Spleen (tissue), 11 donors: Measurements from ENCODE around the gene PPP2R2B. TPM values are rescaled to one million over a fixed set of nuclear protein-coding genes. Genes with fewer than 3 reads are reported as not detected.

Experiments
- DNase-seq: peaks from one replicate; pipeline ENCODE4 v3.0.0-alpha.2; 2020
- H3K27ac ChIP-seq, 8 donors: fragments of 200-600 bp; sonication (generic) in 7 of 8; 1 replicate in 4 of 8; 2 replicates in 4 of 8; pipeline versions ENCODE4 v1.5.0 to v1.8.0; 2016 to 2021; ENCODE audit warnings: inconsistent platforms in 4 of 8, mild to moderate bottlenecking in 4 of 8, moderate library complexity in 1 of 8
- H3K27me3 ChIP-seq, 7 donors: fragments of 200-600 bp; sonication (generic) in 6 of 7; replicated peaks in 1 of 7; 1 replicate in 4 of 7; 2 replicates in 3 of 7; pipeline versions ENCODE4 v1.5.0 to v1.8.0; 2016 to 2021; ENCODE audit warnings: inconsistent platforms in 3 of 7, mild to moderate bottlenecking in 1 of 7
- H3K36me3 ChIP-seq, 6 donors: fragments of 200-600 bp; sonication (generic) in 5 of 6; 1 replicate in 4 of 6; 2 replicates in 2 of 6; pipeline versions ENCODE4 v1.5.0 to v1.8.0; 2016 to 2021; ENCODE audit warnings: inconsistent platforms in 2 of 6
- H3K4me1 ChIP-seq, 6 donors: fragments of 200-600 bp; sonication (generic) in 5 of 6; 1 replicate in 3 of 6; 2 replicates in 3 of 6; pipeline versions ENCODE4 v1.5.0 to v1.8.0; 2016 to 2021; ENCODE audit warnings: inconsistent platforms in 3 of 6
- H3K4me3 ChIP-seq, 8 donors: fragments of 200-600 bp; sonication (generic) in 7 of 8; 1 replicate in 4 of 8; 2 replicates in 4 of 8; pipeline versions ENCODE4 v1.5.0 to v1.8.0; 2016 to 2021; ENCODE audit warnings: inconsistent platforms in 4 of 8, mild to moderate bottlenecking in 4 of 8, moderate library complexity in 2 of 8
- H3K9me3 ChIP-seq, 8 donors: fragments of 200-600 bp; sonication (generic) in 7 of 8; 1 replicate in 4 of 8; 2 replicates in 4 of 8; pipeline versions ENCODE4 v1.5.0 to v1.8.0; 2016 to 2021; ENCODE audit warnings: inconsistent platforms in 4 of 8
- POLR2A ChIP-seq, 3 donors: fragments of 450-650 bp; IDR thresholded peaks; one replicate each; pipeline ENCODE4 v1.5.1; 2017; ENCODE audit warnings: antibody characterized with exemption in 3 of 3, mild to moderate bottlenecking in 1 of 3
- POLR2AphosphoS5 ChIP-seq, 3 donors: sonication (generic); formaldehyde crosslinking; IDR thresholded peaks; one replicate each; pipeline ENCODE4 v1.5.1; 2017; ENCODE audit warnings: antibody characterized with exemption in 3 of 3
- WGBS, 5 donors: extraction: QIAGEN DNeasy Blood & Tissue Kit in 3 of 5; methylation state at CpG; one replicate each; pipeline versions ENCODE4 v1.1.5 to v1.1.7; 2013 to 2018; 5-methylcytosine and 5-hydroxymethylcytosine counted together
- intact Hi-C: fragments of 100-400 bp; cut with DNase I; formaldehyde crosslinking; loops from one replicate; pipeline ENCODE4 v1.15.0; 2023; ENCODE audit warnings: low total_unique reads
- polyA plus RNA-seq, 3 donors: library from polyadenylated mRNA; stranded (reverse); fragments of 200-250 nt; gene quantifications; one replicate each; pipeline ENCODE4 v1.2.1, GENCODE V29; 2013
- total RNA-seq, 7 donors: library from RNA; depleted of rRNA in 3 of 7; stranded (reverse); fragments of >200 nt in 3 of 7; fragmentation: NEBNext Ultra II Directional in 4 of 7; extraction: Animal tissue kit (Norgen Biotek cat#: 25700) in 4 of 7; gene quantifications; one replicate each; pipeline versions ENCODE4 v1.1.0 to v1.2.1, GENCODE V29; 2016 to 2021
- TF ChIP-seq, protein P1 (sequence below), 11 experiments: fragments of 200-600 bp in 7 of 11; fragments of 450-650 bp in 4 of 11; sonication (generic) in 4 of 11; IDR thresholded peaks in 8 of 11; conservative IDR thresholded peaks in 3 of 11; 1 replicate in 7 of 11; 2 replicates in 4 of 11; pipeline versions ENCODE4 v1.4.0 to v1.8.0; 2016 to 2021; ENCODE audit warnings: antibody characterized with exemption in 11 of 11, inconsistent platforms in 4 of 11, mild to moderate bottlenecking in 1 of 11
- donor health status: healthy with polysubstance abuse.
- donor health status: DM: no; HTN: no; CAD: no; lungs with moderate emphysema.
- donor health status: DM: no; HTN: no; CAD: no.
- donor health status: Bipolar disorder and iron deficiency.
- donor health status: healthy.
- donor health status: DM: no; HTN: no; CAD: no.
- donor health status: DM: yes; HTN: yes; CAD: no.

The PPP2R2B gene
- total and polyA plus RNA-seq, 10 donors: 0.17 to 9.3 (median 4.1) TPM

DNA sequence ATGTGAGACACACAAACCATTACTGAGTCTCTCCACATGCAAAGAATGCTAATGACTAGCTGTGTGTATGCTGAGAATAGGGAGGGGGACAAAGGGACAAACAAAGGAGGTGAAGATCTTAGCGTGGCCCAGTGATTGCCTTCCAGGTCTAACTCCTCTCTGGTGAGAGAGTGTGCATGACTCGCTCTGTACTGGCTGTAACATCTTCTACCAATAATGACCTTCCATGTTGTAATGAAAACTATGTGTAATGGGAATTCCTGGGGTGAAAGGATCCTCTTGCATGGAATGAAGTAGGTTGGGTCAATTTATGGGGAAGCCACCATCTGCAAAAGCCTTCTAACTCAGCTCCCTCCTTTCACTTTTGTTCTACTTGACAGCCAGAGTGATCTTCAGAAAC is 338.1 kb downstream of the PPP2R2B start:
- WGBS, 5 donors: 77 to 96% (median 88%) methylated on average over 2 of the region's 2 CpGs
- DNase-seq: no peak
- Histone ChIP-seq H3K9me3 (no peaks in the 10 kb centered on the region), H3K27me3 (no peaks in the 10 kb centered on the region), H3K4me1 (no peaks in the 10 kb centered on the region), H3K36me3 (no peaks in the 10 kb centered on the region), H3K27ac (no peak overlapping the region), H3K4me3 (no peak overlapping the region)
- intact Hi-C loops: no loop called here
- TF ChIP-seq POLR2A (IDR thresholded peaks at IDR 0.05): no peak
- TF ChIP-seq, protein P1, sequence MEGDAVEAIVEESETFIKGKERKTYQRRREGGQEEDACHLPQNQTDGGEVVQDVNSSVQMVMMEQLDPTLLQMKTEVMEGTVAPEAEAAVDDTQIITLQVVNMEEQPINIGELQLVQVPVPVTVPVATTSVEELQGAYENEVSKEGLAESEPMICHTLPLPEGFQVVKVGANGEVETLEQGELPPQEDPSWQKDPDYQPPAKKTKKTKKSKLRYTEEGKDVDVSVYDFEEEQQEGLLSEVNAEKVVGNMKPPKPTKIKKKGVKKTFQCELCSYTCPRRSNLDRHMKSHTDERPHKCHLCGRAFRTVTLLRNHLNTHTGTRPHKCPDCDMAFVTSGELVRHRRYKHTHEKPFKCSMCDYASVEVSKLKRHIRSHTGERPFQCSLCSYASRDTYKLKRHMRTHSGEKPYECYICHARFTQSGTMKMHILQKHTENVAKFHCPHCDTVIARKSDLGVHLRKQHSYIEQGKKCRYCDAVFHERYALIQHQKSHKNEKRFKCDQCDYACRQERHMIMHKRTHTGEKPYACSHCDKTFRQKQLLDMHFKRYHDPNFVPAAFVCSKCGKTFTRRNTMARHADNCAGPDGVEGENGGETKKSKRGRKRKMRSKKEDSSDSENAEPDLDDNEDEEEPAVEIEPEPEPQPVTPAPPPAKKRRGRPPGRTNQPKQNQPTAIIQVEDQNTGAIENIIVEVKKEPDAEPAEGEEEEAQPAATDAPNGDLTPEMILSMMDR (IDR thresholded peaks at IDR 0.05 in 8 of 11, conservative IDR thresholded peaks at IDR 0.05 in 3 of 11): no peak
- TF ChIP-seq POLR2AphosphoS5 (IDR thresholded peaks at IDR 0.05): no peak

DNA sequence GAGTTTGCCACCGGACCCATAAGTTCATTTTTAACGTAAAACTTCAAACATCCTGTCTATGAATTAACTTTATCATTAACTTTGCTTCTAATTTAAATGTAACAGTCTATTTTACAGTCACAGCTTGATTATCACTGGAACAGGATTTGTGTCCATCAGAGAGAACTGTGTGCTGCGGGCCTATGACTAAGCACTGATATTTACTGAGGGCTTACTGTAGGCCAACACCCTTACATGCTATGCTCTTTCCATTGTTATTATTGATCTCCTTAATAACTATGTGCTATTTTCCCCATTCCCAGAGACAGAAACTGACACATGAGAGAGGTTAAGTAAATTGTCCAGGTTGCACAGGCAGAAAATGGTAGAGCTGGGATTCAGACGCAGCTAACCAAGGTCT is 338.6 kb downstream of the PPP2R2B start:
- Histone ChIP-seq H3K27me3 (no peaks in the 10 kb centered on the region), H3K4me3 (no peak overlapping the region), H3K9me3 (no peaks in the 10 kb centered on the region), H3K4me1 (no peaks in the 10 kb centered on the region), H3K36me3 (no peaks in the 10 kb centered on the region), H3K27ac (no peak overlapping the region)
- no peak for DNase-seq
- TF ChIP-seq, protein P1 (IDR thresholded peaks at IDR 0.05 in 8 of 11, conservative IDR thresholded peaks at IDR 0.05 in 3 of 11): no peak
- no peak for TF ChIP-seq POLR2A (IDR thresholded peaks at IDR 0.05)
- no peak for TF ChIP-seq POLR2AphosphoS5 (IDR thresholded peaks at IDR 0.05)
- WGBS, 5 donors: 90 to 96% (median 91%) methylated on average over 4 of the region's 4 CpGs
- intact Hi-C loops: no loop called here

DNA sequence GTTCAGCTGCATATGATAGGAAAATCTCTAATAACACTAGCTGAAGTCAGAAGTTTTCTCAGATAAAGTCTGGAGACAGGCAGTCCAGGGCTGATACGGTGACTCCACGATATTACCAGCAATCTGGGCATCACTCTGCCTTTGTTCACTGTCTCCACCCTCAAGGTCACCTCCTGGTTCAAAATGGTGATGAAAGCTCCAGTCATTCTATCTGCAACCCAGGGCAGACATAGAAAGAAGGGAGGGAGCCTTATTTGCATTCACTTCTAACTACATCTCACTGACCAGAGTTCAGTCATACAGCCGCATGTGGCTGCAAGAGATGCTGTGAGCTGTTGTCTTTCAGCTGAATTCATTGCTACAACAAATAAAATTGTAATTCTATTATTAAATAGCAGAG is 340.1 kb downstream of the PPP2R2B start:
- Histone ChIP-seq H3K9me3 (no peaks in the 10 kb centered on the region), H3K4me3 (no peak overlapping the region), H3K27me3 (no peaks in the 10 kb centered on the region), H3K36me3 (no peaks in the 10 kb centered on the region), H3K4me1 (no peaks in the 10 kb centered on the region), H3K27ac (no peak overlapping the region)
- intact Hi-C loops: no loop called here
- DNase-seq: no peak
- 81 to 95% (median 93%) methylated on average over 3 of the region's 3 CpGs for WGBS, 5 donors
- TF ChIP-seq POLR2AphosphoS5 (IDR thresholded peaks at IDR 0.05) (no peak), POLR2A (IDR thresholded peaks at IDR 0.05) (no peak)
- TF ChIP-seq, protein P1 (IDR thresholded peaks at IDR 0.05 in 8 of 11, conservative IDR thresholded peaks at IDR 0.05 in 3 of 11): no peak

DNA sequence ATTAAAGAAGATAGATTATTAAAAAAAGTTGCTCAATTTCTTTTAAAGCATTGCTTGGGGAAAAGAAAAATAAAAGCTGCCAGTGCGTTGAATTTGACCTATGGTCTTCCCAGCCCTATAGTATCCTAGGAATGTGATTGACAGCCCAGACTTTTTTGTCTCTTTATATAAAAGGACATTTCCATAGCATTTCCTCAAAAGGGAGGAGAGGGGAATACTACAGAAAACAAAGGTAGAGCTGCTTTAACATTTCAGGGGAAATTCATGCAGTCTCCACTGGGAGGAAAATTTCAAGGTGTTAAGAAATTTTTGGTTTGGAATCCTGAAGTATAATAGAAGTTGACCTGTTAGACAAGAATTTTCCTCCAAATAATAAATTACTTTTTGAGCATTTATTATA is 344.7 kb downstream of the PPP2R2B start:
- no peaks in the 10 kb centered on the region for H3K4me1 ChIP-seq
- H3K27me3 ChIP-seq: no peaks in the 10 kb centered on the region
- no peak overlapping the region for H3K4me3 ChIP-seq
- H3K36me3 ChIP-seq: no peaks in the 10 kb centered on the region
- DNase-seq: no peak
- TF ChIP-seq POLR2A (IDR thresholded peaks at IDR 0.05): no peak
- 0% methylated on average over 1 of the region's 1 CpG for WGBS, 5 donors
- H3K27ac ChIP-seq: no peak overlapping the region
- intact Hi-C loops: loop anchor here (5.0 kb wide), 1 partner anchor 653 kb away; no protein-coding TSS in a partner anchor
- no peaks in the 10 kb centered on the region for H3K9me3 ChIP-seq
